HFF-Myc (cell line): ENCODE measurements around the gene ADAMTS8.

Experiments
- DNase-seq: peaks from one replicate; pipeline ENCODE4 v3.0.0-alpha.2; 2011; ENCODE audit warnings: low read depth; ENCODE audit errors: extremely low read depth
- H3K4me3 ChIP-seq: replicated peaks from 2 replicates; pipeline ENCODE4 v1.5.1; 2011; ENCODE audit warnings: low read depth, mild to moderate bottlenecking, control low read depth, low read length
- TF ChIP-seq, protein P1 (sequence below): IDR thresholded peaks from 2 replicates; pipeline ENCODE4 v1.5.1; 2012; ENCODE audit warnings: mild to moderate bottlenecking, low read depth, low read length, control low read depth; ENCODE audit errors: missing control alignments

Gene ADAMTS8

DNA sequence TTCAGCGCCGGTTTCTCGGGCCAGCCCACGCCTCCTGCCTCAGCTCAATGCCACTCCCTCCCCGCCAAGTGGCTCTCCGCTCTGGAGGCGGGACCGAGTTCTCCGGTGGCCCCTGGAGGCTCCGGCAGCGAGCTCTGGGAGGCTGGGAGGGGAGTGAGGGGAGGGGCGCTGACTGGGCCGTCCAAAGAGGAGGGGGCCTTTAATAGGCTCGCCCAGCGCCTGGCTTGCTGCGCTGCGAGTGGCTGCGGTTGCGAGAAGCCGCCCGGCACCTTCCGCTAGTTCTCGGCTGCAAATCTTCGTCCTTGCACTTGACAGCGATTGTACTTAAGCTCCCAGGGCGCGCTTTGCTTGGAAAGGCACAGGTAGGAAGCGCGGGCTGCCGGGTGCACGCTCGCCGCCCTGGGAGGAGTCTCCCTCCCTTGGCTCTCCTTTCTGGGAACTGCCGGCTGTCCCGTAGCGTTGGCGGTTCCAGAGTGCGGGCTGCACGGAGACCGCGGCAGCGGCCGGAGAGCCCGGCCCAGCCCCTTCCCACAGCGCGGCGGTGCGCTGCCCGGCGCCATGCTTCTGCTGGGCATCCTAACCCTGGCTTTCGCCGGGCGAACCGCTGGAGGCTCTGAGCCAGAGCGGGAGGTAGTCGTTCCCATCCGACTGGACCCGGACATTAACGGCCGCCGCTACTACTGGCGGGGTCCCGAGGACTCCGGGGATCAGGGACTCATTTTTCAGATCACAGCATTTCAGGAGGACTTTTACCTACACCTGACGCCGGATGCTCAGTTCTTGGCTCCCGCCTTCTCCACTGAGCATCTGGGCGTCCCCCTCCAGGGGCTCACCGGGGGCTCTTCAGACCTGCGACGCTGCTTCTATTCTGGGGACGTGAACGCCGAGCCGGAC, 20.3 kb upstream of the ADAMTS8 start, which contains the start of gene ADAMTS15:
ADAMTS15 (plus strand) TSS at position 230 of the 894 bp plus-strand sequence; CDS start at position 559, 329 bp downstream.
- peak within 1 kb of the TSS; percentile 54 for H3K4me3 ChIP-seq
- TF ChIP-seq, protein P1, sequence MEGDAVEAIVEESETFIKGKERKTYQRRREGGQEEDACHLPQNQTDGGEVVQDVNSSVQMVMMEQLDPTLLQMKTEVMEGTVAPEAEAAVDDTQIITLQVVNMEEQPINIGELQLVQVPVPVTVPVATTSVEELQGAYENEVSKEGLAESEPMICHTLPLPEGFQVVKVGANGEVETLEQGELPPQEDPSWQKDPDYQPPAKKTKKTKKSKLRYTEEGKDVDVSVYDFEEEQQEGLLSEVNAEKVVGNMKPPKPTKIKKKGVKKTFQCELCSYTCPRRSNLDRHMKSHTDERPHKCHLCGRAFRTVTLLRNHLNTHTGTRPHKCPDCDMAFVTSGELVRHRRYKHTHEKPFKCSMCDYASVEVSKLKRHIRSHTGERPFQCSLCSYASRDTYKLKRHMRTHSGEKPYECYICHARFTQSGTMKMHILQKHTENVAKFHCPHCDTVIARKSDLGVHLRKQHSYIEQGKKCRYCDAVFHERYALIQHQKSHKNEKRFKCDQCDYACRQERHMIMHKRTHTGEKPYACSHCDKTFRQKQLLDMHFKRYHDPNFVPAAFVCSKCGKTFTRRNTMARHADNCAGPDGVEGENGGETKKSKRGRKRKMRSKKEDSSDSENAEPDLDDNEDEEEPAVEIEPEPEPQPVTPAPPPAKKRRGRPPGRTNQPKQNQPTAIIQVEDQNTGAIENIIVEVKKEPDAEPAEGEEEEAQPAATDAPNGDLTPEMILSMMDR: no peak
- DNase-seq: no peak

GRCh38 chr11:130448039-130448415, 19.6 kb upstream of the ADAMTS8 start:
- peak overlapping the region; percentile 54 for H3K4me3 ChIP-seq
- TF ChIP-seq, protein P1: no peak
- no peak for DNase-seq

- no peak overlapping the region for H3K4me3 ChIP-seq
- no peak for DNase-seq
Observed at GRCh38 chr11:130445788-130446187, 17.4 kb upstream of the ADAMTS8 start.

DNA sequence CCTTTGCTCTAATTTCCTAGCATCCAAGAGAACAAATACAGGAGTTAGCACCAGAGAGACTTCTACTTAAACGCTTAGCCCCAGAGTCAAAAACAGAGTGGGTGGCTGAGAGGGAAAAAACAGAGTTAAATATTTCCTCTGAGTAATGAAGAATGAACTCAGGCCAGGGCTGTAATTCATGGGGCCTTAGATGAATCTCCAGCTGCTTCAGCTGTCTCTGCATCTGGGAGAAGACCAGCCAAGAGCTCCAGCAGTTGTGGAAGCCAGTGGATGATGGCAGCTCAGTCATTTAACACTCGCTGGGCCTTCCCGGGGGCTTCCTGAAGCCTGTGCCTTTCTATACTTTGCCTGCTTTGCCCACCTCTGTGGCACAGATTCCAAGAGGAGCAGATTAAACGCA, 14.3 kb upstream of the ADAMTS8 start:
- no peak for DNase-seq
- no peak overlapping the region for H3K4me3 ChIP-seq
- TF ChIP-seq, protein P1: no peak

More at GRCh38 chr11:130445788-130446187, 17.4 kb upstream of the ADAMTS8 start:
- TF ChIP-seq, protein P1: no peak

DNA sequence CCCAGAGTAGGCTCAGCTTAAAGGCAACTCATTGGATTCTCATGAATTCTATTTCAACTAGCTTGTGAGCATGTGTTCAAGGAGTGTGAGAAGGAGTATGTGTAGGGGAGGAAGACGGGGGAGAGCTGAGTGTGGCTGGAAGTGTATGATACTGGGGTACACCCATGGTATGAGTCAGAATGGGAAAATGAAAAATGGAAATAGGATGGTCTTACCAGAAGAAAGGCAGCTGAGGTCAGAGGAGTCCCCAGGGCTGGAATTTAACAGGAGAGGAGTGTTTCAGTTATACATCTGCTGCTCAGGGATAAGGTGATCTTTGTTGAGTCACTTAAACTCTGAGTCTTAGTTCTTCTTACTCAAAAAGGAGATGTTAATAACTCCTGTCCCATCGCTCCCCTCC, 13.3 kb upstream of the ADAMTS8 start:
- TF ChIP-seq, protein P1: no peak
- H3K4me3 ChIP-seq: no peak overlapping the region
- DNase-seq: no peak

- H3K4me3 ChIP-seq: no peak overlapping the region
- DNase-seq: no peak
- TF ChIP-seq, protein P1: no peak
Observed at GRCh38 chr11:130439876-130440275, 11.5 kb upstream of the ADAMTS8 start.
